ENCODE data around the gene RNF186.
"Not testable (repeated sequence)": the region's sequence is repeated elsewhere in the genome, so short reads cannot be mapped to it uniquely, and the experiment has no call there.

Gene RNF186

DNA sequence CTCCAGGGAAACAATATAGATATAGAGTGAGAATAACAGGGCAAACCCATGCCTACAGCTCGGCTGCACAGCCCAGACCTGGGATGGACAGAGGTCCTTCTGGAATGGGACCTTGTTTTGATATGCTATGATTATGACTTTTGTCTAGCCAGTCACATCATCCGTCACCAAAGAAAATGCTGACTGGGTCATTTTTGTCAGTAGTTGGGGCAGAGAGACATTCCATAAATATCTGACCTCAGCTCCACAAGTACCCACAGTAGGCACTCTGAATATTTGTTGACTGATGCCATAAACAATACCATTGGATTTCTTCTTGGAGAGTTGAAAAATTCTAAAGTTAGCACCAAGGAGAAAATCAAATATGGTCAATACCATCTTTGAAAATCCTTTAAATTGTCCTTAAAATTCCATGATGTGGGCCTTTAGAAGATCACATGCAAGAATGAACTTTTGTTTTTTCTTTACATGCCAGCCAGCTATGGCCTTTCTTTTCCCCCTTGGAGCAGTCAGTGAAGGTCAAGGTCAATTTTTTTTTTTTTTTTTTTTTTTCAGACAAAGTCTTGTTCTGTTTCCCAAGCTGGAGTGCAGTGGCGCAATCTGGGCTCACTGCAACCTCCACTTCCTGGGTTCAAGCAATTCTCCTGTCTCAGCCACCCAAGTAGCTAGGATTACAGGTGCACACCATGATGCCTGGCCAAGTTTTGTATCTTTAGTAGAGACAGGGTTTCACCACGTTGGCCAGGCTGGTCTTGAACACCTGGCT, 22.7 kb downstream of the RNF186 start:
- no peak for DNase-seq

DNA sequence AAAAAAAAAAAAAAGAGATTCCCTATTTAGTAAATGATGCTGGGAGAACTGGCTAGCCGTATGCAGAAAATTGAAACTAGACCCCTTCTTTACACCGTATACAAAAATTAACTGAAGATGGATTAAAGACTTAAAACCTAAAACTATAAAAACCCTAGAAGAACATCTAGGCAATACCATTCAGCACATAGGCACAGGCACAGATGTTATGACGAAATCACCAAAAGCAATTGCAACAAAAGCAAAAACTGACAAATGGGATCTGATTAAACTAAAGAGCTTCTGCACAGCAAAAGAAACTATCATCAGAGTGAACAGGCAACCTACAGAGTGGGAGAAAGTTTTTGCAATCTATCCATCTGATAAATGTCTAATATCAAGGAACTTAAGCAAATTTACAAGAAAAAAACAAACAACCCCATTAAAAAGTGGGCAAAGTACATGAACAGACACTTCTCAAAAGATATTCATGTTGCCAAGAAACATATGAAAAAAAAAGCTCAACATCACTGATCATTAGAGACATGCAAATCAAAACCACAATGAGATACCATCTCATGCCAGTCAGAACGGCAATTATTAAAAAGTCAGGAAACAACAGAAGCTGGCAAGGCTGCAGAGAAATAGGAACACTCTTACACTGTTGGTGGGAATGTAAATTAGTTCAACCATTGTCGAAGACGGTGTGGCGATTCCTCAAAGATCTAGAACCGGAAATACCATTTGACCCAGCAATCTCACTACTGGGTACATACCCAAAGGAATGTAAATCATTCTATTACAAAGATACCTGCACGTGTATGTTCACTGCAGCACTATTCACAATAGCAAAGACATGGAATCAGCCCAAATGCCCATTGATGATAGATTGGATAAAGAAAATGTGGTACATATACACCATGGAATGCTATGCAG, 24.8 kb downstream of the RNF186 start:
- DNase-seq = not testable (repeated sequence)

DNA sequence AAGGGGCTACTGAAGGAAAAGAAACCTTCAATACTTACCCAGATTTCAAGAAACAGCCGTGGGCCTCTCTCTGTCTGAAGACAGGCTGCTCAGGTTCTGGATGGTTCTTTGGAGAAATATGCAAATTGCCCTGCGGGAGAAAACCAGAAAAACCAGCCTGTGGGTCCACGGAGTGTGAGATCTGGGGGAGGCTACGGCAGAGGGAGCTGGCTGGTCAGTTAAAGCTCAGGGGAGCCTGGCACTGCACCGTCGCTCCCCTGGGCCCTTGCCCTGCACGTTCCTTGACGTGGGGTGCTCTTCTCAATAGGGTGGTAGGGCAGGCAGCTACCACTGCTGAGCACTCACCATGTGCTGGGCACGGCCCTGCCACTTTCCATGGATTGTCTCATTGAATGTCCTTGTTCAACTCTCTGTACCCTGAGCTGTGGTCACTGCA, 28.1 kb downstream of the RNF186 start:
- DNase-seq = no peak

DNA sequence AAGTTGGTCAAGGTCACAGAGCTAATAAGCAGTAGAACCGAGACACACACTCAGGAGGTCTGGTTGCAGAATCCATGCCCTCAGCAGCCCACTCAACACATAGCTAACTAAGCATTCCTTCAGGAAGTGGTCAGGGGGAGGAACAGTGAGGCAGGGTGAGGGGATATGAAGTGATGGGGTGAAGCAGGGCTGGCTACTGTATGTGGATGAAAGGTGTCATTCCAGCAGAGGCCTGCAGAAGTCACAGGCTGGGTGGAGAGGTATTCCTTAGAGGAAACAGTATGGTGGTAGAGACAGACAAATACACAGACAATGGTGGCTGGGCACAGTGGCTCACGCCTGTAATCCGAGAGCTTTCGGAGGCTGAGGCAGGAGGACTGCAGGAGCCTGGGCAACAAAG, 29.4 kb downstream of the RNF186 start:
- no peak for DNase-seq

DNA sequence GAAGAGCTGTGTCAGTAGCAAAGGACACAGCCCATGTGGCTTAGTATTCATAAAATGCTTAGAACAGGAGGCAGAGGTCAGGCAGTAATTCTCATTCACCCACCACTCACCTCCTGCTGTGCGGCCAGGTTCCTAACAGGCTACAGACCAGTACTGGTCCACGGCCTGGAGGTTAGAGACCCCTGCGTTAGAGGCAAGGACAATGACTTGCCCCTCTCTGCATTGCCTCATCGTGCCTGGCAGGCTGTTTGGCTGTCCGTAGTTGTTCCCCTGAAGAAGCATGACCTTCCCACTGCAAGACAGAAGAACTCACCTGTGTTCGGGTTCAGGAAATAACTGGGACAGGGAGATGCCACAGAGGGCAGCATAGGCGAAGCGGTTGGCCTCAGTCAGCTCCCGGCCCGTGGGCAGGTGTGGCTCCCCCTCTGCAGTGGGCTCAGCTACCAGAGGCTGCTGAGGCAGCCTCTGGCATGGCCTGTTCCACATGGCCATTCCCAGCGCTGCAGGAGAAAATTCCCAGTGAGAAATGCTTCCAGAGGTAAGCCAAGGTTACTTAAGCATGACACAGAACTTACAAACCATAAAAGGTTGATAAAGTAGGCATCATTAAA, 34.7 kb downstream of the RNF186 start:
- no peak for DNase-seq

DNA sequence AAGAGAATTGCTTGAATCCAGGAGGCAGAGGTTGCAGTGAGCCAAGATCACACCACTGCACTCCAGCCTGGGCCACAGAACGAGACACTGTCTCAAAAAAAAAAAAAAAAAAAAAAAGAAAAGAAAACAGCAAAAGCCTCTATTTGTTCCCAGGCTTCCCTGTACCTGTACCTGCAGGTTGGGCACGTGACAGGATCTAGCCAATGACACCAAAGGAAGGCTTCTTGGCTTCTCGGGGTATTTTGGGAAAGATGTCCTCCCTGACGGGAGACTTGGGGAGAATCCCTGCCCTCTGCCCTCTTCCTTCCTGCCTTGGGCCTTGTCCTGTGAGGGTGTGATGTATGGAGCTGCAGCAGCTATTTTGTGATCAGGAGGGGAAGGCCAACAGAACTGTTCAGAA, 38.1 kb downstream of the RNF186 start:
- no peak for DNase-seq

DNA sequence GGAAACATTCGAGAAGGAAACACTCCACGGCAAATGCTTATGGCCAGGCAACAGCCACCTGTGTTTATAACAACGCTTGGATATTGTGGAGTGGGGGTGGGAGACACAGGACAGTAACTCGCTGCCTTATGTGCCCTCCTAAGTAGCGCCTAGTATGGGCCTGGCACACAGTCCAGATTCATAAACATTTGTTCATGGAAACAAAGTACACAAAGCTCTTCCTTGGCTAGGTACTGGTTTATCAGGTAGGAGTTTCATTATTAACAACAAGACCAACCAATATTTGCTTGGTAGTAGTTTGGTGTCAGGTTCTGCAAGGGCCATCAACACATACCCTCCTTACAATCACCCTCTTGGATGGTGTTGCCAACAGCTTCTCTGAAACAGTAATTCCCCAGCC, 38.8 kb downstream of the RNF186 start:
- no peak for DNase-seq

DNA sequence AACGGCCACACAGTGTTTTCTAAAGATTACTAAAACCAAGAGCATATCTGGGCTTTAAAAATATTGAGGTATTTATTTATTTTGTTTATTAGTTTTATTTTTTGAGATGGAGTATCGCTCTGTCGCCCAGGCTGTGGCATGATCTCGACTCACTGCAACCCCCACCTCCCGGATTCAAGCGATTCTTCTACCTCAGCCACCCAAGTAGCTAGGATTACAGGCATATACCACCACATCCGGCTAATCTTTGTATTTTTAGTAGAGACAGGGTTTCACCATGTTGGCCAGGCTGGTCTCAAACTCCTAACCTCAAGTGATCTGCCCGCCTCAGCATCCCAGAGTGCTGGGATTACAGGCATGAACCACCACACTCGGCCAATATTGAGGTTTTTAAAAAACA, 39.3 kb downstream of the RNF186 start:
- DNase-seq = no peak

DNA sequence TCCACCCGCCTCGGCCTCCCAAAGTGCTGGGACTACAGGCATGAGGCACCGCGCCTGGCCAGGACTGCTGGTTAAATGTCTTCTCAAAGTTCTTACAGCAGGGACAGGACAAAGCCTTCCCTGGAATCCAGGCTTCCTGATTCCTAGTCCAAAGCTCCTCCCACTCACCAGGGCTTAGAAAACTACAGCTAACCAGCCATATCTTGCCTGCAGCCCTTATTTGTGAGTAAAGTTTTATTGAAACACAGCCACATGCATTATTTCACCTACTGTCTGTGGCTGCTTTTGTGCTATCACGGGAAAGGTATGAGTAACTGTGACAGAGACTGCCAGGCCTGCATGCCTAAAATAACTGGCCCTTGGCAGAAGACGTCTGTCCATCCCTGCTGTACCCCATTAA, 39.8 kb downstream of the RNF186 start:
- no peak for DNase-seq

DNA sequence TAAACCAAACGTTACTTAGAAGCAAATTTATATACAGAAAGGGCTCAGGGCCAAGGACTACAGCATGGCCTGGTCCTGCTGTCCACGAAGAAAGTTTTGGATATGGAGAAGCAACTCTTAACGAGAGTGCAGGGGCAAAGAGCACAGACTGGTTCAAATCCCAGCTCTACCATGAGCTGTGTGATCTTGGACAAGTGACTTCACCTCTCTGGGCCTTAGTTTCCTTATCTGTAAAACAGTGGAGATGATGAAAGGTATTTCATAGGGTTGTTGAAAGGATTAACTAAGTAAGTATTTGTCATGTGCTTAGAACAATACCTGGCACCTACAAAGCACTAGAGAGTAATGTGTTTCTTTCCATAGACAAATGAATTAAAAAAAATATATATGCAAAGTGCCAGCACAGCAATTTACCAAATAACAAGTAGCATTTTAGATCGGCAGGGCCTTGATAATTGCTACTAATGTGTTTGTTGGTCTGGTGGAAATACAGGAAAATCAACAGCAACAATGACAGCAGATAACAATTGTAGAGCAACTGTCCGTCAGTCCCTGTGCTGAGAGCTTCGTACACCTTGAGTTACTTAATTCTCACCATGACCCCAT, 40.8 kb downstream of the RNF186 start:
- no peak for DNase-seq

DNA sequence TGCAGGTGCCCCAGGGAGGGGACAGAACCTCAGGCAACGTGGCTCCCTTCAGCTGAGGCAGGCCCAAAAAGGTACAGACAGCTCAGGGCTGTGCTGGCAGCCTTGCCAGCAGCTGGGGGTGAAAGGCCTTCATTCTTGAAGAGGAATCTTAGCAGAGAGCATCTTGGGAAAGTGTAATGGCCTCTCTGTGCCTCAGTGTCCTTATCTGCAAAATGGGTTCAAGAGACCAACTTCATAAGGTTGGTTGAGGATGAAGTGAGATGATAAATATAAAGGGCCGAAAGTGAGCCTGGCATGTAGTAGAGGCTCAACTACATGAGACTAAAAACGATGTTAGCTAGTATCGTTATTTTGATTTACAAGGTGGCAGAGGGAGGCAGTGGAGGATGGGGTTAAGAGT, 41.6 kb downstream of the RNF186 start:
- no peak for DNase-seq

DNA sequence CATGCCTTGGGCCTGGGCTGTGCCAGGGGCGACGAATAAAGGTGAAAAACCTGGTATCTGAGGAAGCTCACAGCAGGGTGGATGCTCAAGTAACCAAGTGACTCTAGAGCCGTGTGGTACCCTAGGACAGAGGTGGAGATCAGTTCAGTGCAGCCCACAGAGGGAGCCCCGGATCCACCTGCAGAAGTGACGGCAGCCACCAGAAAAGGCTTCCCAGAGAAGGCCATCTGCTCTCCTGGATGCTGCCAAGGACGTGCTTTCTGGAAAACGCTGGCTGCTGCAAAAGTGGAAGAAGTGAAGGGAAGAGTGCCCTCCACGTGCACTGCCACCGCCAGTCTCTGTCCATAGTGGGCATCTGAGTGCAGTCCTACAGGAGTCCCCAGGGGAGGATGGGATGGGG, 43.0 kb downstream of the RNF186 start:
- no peak for DNase-seq

DNA sequence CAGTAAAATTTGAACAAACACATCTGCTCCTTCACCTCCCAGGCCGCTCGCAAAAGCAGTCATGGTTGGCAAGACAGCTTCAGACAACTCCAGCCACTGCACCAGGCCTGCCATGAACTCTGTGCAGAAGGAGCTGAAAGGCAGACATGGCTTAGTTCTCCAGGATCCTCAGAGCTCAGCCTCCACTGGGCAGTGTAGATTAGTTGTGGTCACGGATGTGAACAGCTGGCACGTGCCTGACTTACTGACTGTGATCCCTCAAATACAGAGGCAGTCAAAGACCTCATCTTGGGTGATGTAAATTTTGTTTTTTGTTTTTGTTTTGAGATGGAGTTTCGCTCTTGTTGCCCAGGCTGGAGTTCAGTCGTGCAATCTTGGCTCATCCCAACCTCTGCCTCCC, 43.7 kb downstream of the RNF186 start:
- DNase-seq = no peak

DNA sequence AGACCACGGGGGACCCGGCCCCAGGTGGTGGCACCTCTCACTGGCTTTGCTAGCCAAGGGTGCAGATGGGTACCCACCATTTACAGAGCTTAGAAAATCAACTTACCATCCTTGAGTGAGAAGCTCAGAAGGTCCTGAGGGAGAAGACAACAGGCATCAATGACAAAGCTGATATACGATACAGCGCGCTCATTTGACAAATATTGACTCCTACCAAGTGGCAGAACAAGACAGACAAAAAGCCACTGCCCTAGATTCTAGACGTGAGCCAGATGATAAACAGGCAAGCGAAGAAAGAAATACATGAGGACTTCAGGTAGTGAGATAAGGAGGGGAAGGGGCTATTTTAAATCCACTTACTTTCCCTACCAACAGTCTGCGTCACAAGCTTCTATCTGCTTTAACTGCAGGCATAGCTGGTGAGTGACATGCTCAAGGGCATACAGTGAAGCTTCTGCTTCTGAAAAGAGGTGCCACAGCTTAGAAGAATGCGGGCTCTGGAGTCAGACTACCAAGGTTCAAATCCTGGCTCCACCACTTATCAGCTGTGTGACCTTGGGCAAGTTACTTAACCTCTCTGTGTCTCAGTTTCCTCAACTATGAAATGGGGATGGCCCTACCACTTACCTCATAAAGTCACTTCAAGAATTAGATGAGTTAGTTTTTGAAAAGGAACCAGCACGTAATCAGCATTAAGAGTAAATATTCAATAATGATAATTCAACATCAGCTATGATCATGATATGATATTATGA, 44.5 kb downstream of the RNF186 start:
- DNase-seq = no peak

DNA sequence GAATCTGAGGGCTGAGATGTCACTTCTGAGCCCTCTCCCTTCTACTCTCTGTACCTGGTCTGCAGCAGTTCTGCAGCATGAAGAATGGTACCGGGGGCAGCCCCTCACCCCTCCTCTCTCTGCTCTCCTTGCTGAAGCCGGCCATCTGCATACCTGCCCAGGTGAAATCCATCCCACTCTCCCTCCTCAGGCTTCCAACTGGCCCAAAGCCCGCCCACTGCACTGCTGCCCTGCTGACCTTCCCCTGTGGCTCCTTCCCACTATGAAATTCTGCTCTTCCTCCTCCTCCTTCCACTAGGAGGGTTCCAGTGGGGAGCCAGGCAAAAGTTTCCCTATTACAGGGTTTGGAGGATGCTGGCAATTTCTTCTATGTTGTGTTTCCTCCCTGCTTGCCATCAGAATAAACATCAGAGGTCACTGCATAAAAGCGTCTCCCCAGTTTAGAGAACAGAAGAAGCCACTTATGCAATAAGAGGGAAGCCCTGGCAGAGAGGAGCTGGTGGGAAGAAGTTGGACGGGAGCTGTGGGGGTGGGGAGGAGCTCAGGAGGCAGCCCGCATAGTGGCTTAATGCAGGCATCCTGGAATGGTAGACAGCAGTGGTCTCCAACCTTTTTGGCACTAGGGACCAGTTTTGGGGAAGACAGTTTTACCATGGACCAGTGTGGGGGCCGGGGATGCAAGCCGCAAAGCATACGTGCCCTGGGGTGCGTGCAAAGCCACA, 45.7 kb downstream of the RNF186 start:
- DNase-seq = no peak

DNA sequence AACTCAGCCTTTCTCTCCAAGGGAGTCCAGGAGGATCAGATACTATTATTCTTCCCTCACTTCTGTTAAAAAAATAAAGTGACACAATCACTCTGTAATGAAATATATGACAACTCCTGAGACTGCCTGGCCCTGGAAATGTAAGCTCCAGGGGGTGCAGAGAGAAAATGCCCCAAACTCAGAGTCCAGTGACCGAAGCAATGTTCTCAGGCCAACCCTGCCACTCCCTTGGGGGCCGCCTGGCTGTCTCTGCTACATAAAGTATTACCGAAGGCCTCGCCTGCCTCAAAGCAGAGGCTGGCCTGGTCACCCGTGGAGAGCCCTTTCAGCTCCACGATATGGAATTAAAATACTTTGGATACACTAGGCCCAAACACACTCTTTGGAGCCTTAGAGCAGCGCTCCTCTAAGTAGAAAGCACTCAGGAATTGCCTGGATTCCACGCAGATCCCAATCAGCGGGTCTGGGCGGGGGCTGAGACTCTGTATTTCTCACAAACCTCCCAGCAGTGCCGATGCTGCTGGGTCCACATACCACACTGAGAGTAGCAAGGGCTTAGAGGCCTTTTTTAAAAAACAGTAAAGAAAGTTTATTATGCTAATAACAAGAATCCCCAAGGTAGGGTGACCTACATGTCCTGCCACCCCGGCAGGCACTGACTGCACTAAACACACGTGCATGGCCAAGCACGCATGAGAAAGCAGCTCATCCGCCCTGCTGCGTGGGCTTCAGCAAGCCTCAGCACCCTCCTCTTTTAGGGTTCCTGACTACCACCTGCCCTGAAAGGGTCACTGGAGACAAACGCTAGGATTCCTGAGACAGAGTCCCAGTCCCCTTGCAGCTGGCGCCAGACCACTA, 46.5 kb downstream of the RNF186 start:
- DNase-seq = no peak

DNA sequence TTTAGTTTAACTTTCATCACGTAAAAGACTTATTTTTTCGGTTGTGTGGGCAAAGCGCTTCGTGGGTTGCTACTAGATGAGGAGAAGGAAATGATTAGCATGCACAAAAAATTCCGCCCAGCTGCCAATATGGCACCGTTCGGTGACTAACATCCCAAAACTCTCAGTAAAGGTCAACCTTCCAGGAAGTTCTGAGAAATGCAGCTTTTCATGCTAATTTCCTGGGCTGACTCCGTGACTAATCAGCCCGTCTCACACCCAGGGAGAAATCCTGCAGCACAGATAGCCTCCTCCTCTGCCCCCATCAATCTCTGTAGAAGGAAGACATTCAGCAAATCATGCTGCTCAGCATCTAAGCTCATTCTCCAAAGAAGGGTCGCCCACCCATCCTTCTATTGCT, 49.5 kb downstream of the RNF186 start:
- no peak for DNase-seq

DNA sequence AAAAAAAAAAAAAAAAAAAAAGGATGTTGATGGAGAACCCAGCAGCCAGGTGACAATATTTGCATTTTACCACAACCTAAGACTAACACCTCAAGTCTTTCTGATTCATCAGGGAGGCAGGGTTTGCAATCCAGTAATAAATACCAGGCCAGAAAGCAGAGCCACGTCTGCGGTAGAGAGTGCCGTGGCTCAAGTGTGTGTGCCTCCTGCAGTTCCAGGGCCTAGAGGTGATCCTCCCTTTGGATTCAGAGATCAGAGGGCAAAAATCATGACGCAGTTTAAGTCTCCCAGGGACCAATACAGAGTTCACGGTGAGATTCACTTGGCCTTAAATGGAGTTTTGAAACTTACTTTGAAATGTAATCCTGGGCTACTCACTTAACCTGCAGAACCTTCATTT, 50.2 kb downstream of the RNF186 start:
- no peak for DNase-seq

Data from activated gamma-delta T cell (primary cell).